ENCODE data around the gene SLC22A17.

DNA sequence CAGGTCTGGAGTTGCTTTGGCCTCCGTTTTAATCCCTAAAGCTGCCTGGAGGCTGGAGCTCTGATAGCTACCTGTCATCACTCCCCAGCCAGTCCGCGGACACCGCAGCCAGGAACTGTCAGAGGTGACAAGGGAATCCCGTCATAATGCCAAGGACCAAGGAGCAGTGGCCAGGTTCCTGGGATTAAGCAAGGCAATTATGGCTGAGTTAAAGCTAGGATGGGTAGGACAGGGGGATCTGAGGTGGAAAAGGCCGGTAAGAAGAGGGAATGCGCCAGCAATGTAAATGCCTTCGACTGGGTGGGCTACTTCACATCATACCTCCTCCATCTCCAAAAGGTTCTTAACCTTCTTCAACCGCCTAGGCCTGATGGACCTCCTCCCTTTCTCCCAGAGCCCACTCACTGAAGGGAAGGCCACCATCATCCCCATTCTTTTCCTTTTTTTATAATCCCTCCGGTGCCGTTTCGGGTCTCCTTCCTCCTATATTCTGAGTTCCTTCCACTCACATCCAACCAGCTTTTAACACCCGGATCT lies 51.9 kb downstream of the SLC22A17 start:
- TF ChIP-seq, protein P1, sequence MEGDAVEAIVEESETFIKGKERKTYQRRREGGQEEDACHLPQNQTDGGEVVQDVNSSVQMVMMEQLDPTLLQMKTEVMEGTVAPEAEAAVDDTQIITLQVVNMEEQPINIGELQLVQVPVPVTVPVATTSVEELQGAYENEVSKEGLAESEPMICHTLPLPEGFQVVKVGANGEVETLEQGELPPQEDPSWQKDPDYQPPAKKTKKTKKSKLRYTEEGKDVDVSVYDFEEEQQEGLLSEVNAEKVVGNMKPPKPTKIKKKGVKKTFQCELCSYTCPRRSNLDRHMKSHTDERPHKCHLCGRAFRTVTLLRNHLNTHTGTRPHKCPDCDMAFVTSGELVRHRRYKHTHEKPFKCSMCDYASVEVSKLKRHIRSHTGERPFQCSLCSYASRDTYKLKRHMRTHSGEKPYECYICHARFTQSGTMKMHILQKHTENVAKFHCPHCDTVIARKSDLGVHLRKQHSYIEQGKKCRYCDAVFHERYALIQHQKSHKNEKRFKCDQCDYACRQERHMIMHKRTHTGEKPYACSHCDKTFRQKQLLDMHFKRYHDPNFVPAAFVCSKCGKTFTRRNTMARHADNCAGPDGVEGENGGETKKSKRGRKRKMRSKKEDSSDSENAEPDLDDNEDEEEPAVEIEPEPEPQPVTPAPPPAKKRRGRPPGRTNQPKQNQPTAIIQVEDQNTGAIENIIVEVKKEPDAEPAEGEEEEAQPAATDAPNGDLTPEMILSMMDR (conservative IDR thresholded peaks at IDR 0.05) = no peak
- no peak for TF ChIP-seq EZH2 (IDR thresholded peaks at IDR 0.05; ENCODE audit: low read depth)
